ENCODE results near the gene HDAC3. TPM values are rescaled to one million over a fixed set of nuclear protein-coding genes. Genes with fewer than 3 reads are reported as not detected.

The HDAC3 gene
- polyA plus RNA-seq, 1 of the 3 experiments (the other 2 are of a cell fraction): 104 TPM

GRCh38 chr5:141640698-141641097 lies 4.0 kb upstream of the HDAC3 start:
- H3K9me2 ChIP-seq: no peaks in the 10 kb centered on the region
- ChIA-PET POLR2A (no interaction called here), CTCF (interaction anchor here (0.9 to 19.7 kb wide), 4 partner anchors 10 to 48 kb away, joined by 3 to 207 read pairs (median 6); partner anchors contain the start of gene DIAPH1)
- H3K4me3 ChIP-seq (ENCODE audit: low read depth in 2 of 2, low read length in 1 of 2): no peak overlapping the region
- peaks cover 12% of the 10 kb centered on the region for H3F3A ChIP-seq (replicated peaks; ENCODE audit: insufficient read depth)
- H3K36me3 ChIP-seq (replicated peaks in 1 of 2; ENCODE audit: control insufficient read depth in 1 of 2, insufficient read depth in 2 of 2, low read length in 1 of 2): peaks cover 8 to 32% of the 10 kb centered on the region in 2 experiments
- H3K27me3 ChIP-seq (ENCODE audit: insufficient read depth): no peaks in the 10 kb centered on the region
- peaks cover 2 to 19% of the 10 kb centered on the region in 2 experiments; a peak in 1 of 4 replicates for H3K4me1 ChIP-seq (ENCODE audit: control insufficient read depth in 1 of 2, insufficient read depth in 2 of 2, low read depth in 1 of 2, low read length in 1 of 2)
- DNase-seq: no peak
- H3K4me2 ChIP-seq: no peak overlapping the region
- peaks cover 8% of the 10 kb centered on the region for H4K20me1 ChIP-seq (ENCODE audit: insufficient read depth)
- WGBS (ENCODE audit: low lambda C conversion rate): 94% methylated on average over 8 of the region's 9 CpGs
- H2AFZ ChIP-seq (ENCODE audit: low read depth): no peak overlapping the region
- H3K9ac ChIP-seq: no peak overlapping the region
- H3K27ac ChIP-seq (ENCODE audit: low read depth in 2 of 2, low read length in 1 of 2): no peak overlapping the region
- TF ChIP-seq RCOR1 (IDR thresholded peaks at IDR 0.05; ENCODE audit: low read length) (no peak), RFX5 (IDR thresholded peaks at IDR 0.05; ENCODE audit: low read length) (no peak), RXRA (IDR thresholded peaks at IDR 0.05; ENCODE audit: borderline replicate concordance, low read depth) (no peak), MXI1 (IDR thresholded peaks at IDR 0.05; ENCODE audit: low read depth, low read length) (no peak), POLR2AphosphoS5 (IDR thresholded peaks at IDR 0.05; ENCODE audit: low read depth, low read length) (no peak), MEF2A (IDR thresholded peaks at IDR 0.05; ENCODE audit: borderline replicate concordance, low read depth) (no peak), CTCF (IDR thresholded peaks at IDR 0.05) (no peak), GATA2 (CRISPR knock-in tag; IDR thresholded peaks at IDR 0.05) (no peak), CHD2 (IDR thresholded peaks at IDR 0.05; ENCODE audit: low read length, partially characterized antibody) (no peak), TEAD4 (IDR thresholded peaks at IDR 0.05; ENCODE audit: borderline replicate concordance, insufficient read depth) (no peak), FOSL2 (IDR thresholded peaks at IDR 0.05; ENCODE audit: borderline replicate concordance, low read depth) (no peak), EZH2phosphoT487 (IDR thresholded peaks at IDR 0.05; ENCODE audit: borderline replicate concordance, low read depth) (no peak), TCF12 (IDR thresholded peaks at IDR 0.05) (no peak), SMC3 (IDR thresholded peaks at IDR 0.05; ENCODE audit: low read depth, low read length) (no peak), SIN3A (IDR thresholded peaks at IDR 0.05; ENCODE audit: borderline replicate concordance, low read depth, low read length) (no peak), NFIC (IDR thresholded peaks at IDR 0.05; ENCODE audit: borderline replicate concordance) (no peak), FOXJ3 (CRISPR knock-in tag; IDR thresholded peaks at IDR 0.05) (no peak)
- TF ChIP-seq, protein P1, sequence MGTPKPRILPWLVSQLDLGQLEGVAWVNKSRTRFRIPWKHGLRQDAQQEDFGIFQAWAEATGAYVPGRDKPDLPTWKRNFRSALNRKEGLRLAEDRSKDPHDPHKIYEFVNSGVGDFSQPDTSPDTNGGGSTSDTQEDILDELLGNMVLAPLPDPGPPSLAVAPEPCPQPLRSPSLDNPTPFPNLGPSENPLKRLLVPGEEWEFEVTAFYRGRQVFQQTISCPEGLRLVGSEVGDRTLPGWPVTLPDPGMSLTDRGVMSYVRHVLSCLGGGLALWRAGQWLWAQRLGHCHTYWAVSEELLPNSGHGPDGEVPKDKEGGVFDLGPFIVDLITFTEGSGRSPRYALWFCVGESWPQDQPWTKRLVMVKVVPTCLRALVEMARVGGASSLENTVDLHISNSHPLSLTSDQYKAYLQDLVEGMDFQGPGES (IDR thresholded peaks at IDR 0.05; ENCODE audit: low read depth, low read length): no peak
- TF ChIP-seq, protein P2, sequence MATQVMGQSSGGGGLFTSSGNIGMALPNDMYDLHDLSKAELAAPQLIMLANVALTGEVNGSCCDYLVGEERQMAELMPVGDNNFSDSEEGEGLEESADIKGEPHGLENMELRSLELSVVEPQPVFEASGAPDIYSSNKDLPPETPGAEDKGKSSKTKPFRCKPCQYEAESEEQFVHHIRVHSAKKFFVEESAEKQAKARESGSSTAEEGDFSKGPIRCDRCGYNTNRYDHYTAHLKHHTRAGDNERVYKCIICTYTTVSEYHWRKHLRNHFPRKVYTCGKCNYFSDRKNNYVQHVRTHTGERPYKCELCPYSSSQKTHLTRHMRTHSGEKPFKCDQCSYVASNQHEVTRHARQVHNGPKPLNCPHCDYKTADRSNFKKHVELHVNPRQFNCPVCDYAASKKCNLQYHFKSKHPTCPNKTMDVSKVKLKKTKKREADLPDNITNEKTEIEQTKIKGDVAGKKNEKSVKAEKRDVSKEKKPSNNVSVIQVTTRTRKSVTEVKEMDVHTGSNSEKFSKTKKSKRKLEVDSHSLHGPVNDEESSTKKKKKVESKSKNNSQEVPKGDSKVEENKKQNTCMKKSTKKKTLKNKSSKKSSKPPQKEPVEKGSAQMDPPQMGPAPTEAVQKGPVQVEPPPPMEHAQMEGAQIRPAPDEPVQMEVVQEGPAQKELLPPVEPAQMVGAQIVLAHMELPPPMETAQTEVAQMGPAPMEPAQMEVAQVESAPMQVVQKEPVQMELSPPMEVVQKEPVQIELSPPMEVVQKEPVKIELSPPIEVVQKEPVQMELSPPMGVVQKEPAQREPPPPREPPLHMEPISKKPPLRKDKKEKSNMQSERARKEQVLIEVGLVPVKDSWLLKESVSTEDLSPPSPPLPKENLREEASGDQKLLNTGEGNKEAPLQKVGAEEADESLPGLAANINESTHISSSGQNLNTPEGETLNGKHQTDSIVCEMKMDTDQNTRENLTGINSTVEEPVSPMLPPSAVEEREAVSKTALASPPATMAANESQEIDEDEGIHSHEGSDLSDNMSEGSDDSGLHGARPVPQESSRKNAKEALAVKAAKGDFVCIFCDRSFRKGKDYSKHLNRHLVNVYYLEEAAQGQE (IDR thresholded peaks at IDR 0.05; ENCODE audit: low read depth, low read length): no peak
- TF ChIP-seq, protein P3, sequence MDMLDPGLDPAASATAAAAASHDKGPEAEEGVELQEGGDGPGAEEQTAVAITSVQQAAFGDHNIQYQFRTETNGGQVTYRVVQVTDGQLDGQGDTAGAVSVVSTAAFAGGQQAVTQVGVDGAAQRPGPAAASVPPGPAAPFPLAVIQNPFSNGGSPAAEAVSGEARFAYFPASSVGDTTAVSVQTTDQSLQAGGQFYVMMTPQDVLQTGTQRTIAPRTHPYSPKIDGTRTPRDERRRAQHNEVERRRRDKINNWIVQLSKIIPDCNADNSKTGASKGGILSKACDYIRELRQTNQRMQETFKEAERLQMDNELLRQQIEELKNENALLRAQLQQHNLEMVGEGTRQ (IDR thresholded peaks at IDR 0.05; ENCODE audit: borderline replicate concordance, low read depth, low read length): no peak
- H3K9me3 ChIP-seq: no peaks in the 10 kb centered on the region
- H3K79me2 ChIP-seq (ENCODE audit: insufficient read depth): peaks cover 9% of the 10 kb centered on the region
